Putamen (tissue), 1 donor: ENCODE data around the gene UCMA.

Experiments used
- DNase-seq: peaks from one replicate; pipeline ENCODE4 v3.0.0-alpha.2; 2016; ENCODE audit warnings: low spot score

UCMA gene

GRCh38 chr10:13231808-13232207 lies 2.4 kb downstream of the UCMA start:
- no peak for DNase-seq

- DNase-seq, result no peak
Measured at GRCh38 chr10:13231190-13231589, 3.0 kb downstream of the UCMA start.

- no peak for DNase-seq
Measured at GRCh38 chr10:13227031-13227430, 7.1 kb downstream of the UCMA start.

GRCh38 chr10:13225601-13226000 lies 8.6 kb downstream of the UCMA start:
- no peak for DNase-seq

- DNase-seq, result no peak
Measured at GRCh38 chr10:13224210-13224995, 9.8 kb downstream of the UCMA start.

GRCh38 chr10:13223241-13223640 lies 10.9 kb downstream of the UCMA start:
- DNase-seq, result no peak

- DNase-seq, result no peak
Measured at GRCh38 chr10:13222566-13222965, 11.6 kb downstream of the UCMA start.

GRCh38 chr10:13222151-13222550 lies 12.0 kb downstream of the UCMA start:
- no peak for DNase-seq

GRCh38 chr10:13221572-13221971 lies 12.6 kb downstream of the UCMA start:
- no peak for DNase-seq

GRCh38 chr10:13219685-13220670 lies 14.2 kb downstream of the UCMA start:
- DNase-seq, result no peak

GRCh38 chr10:13218878-13219277 lies 15.3 kb downstream of the UCMA start:
- DNase-seq, result no peak

GRCh38 chr10:13213163-13213562 lies 21.0 kb downstream of the UCMA start:
- DNase-seq, result no peak

- no peak for DNase-seq
Measured at GRCh38 chr10:13206546-13207443, 27.4 kb downstream of the UCMA start.

GRCh38 chr10:13206091-13206490 lies 28.1 kb downstream of the UCMA start:
- no peak for DNase-seq

GRCh38 chr10:13201132-13201531 lies 33.0 kb downstream of the UCMA start:
- DNase-seq, result no peak

GRCh38 chr10:13195016-13195415 lies 39.2 kb downstream of the UCMA start:
- no peak for DNase-seq

- DNase-seq, result no peak
Measured at GRCh38 chr10:13193637-13194036, 40.5 kb downstream of the UCMA start.

GRCh38 chr10:13191362-13191761 lies 42.8 kb downstream of the UCMA start:
- DNase-seq, result no peak

GRCh38 chr10:13190816-13191215 lies 43.4 kb downstream of the UCMA start:
- DNase-seq, result no peak

- no peak for DNase-seq
Measured at GRCh38 chr10:13189961-13190360, 44.2 kb downstream of the UCMA start.

- no peak for DNase-seq
Measured at GRCh38 chr10:13188593-13188992, 45.6 kb downstream of the UCMA start.

- no peak for DNase-seq
Measured at GRCh38 chr10:13187135-13187534, 47.0 kb downstream of the UCMA start.
